Measurements from ENCODE around the gene JUNB.
"Not testable (repeated sequence)": the region's sequence is repeated elsewhere in the genome, so short reads cannot be mapped to it uniquely, and the experiment has no call there.

The JUNB gene

DNA sequence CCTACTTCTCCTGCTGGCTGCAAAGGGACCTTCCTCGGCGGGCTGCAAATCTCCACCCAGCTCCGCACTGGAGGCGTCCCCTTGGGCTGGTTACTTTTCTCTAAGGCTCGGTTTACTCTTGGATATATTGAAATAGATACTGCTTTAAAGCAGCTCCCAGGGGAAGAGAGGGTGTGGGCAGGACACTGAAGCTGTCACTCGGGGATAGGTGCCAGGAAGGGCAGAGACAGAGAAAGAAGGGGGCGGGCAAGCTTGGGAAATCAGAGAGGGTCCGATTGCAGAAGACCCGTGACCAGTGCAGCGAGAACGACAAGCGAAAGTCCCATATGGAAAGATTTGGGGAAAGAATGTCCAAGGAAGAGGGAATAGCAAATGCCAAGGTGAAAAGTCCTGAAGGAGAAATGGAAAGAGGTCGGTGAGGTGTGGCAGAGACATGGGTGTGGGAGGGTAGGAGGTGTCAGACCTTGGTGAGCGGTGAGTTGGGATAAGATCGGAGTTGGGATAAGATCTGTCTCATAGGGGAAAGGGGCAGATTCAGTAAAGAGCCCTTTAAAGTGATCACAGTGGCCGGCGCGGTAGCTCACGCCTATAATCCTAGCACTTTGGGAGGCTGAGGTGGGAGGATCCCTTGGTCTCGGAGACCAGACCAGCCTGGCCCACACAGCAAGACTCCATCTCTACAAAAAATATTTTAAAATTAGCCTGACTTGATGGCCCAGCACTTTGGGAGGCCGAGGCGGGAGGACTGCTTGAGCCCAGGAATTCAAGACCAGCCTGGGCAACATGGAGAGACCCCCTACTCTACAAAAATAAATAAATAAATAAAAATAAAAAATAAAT, 11.2 kb downstream of the JUNB start:
- DNase-seq (ENCODE audit: low read depth in 2 of 2, low spot score in 1 of 2): no peak

GRCh38 chr19:12804051-12804450, 12.8 kb downstream of the JUNB start:
- DNase-seq (ENCODE audit: low read depth in 2 of 2, low spot score in 1 of 2): no peak

DNA sequence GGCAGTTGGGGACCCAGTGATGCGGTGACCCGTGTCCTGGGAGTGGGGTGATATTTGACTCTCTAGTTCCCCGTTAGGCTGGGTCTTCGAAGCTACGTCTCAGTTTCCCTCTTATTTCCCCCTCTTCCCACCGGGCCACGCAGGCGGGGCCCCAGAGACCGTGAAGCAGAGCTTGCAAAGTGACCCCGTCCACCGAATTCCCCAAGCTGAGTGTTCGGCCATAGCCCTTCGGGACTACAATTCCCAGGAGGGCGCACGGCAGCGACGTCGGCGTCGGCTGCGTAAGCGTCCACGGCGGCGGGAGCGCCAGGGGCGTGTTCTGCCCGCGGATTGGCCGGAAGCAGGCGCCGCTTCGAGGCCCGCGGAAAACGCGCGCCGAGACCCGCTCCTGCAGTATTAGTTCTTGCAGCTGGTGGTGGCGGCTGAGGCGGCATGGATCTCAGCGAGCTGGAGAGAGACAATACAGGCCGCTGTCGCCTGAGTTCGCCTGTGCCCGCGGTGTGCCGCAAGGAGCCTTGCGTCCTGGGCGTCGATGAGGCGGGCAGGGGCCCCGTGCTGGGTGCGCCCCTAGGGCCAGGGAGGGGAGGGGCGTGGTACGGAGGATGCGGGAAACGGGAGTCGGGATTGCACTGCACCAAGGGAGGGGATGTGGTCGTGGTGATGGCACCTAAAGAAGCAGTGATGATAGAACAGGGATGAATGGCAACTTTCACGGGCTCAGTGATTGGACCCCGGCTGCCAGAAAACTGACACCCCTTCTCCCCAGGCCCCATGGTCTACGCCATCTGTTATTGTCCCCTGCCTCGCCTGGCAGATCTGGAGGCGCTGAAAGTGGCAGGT, 15.2 kb downstream of the JUNB start, which contains the start of gene RNASEH2A:
TSS of gene RNASEH2A (plus strand) at position 343 of the 840 bp plus-strand sequence. CDS start at position 433, 90 bp downstream.
- peak in 1 of 2 donors; percentile 73 for DNase-seq (ENCODE audit: low read depth in 2 of 2, low spot score in 1 of 2)

DNA sequence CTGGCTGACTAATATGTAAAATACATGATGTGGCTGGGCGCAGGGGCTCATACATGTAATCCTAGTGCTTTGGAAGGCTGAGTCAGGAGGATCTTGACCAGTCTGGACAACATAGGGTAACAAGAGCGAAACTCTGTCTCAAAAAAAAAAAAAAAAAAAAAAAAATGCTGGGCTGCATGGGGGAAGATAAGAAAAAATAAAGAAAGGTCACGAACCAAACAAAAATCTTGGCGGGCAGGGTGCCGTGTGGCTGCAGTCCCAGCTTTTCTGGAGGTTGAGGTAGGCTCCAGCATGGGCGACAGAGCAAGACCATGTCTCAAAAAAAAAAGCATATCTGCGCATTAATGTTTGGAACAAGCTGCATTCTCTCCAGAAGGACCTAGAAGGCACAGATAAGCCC, 23.8 kb downstream of the JUNB start:
- DNase-seq (ENCODE audit: low read depth in 2 of 2, low spot score in 1 of 2): no peak

GRCh38 chr19:12817188-12817587, 25.9 kb downstream of the JUNB start:
- not testable (repeated sequence) for DNase-seq (ENCODE audit: low read depth in 2 of 2, low spot score in 1 of 2)

DNA sequence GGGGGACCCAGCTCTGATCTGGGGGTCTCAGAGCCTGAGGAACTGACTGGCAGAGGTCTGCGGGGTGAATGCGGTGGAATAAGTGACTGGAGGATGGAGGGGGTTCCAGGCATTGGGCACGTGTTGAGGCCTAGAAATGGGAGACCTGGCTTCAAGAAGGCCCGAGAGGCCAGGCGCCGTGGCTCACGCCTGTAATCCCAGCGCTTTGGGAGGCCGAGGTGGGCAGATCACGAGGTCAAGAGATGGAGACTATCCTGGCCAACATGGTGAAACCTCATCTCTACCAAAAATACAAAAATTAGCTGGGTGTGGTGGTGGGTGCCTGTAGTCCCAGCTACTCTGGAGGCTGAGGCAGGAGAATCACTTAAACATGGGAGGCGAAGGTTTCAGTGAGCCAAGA, 26.5 kb downstream of the JUNB start:
- DNase-seq (ENCODE audit: low read depth in 2 of 2, low spot score in 1 of 2): not testable (repeated sequence)

DNA sequence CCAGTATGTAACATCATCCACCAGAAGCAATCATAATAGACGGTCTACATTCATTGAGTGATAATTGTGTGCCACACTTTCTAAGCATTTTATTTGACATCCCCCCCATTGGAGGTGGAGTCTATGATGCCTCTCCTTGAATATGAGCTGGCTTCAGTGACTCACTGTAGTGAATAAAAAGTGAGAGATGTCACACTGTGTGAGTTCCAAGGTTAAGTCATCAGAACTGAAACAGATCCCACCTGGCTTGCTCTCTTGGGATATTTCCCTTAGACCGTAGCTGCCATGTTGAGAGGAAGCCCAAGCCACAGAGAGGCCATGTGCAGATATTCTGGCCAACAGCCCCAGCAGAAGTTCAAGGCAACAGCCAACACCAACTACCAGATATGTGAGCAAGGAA, 30.5 kb downstream of the JUNB start:
- no peak for DNase-seq (ENCODE audit: low read depth in 2 of 2, low spot score in 1 of 2)

DNA sequence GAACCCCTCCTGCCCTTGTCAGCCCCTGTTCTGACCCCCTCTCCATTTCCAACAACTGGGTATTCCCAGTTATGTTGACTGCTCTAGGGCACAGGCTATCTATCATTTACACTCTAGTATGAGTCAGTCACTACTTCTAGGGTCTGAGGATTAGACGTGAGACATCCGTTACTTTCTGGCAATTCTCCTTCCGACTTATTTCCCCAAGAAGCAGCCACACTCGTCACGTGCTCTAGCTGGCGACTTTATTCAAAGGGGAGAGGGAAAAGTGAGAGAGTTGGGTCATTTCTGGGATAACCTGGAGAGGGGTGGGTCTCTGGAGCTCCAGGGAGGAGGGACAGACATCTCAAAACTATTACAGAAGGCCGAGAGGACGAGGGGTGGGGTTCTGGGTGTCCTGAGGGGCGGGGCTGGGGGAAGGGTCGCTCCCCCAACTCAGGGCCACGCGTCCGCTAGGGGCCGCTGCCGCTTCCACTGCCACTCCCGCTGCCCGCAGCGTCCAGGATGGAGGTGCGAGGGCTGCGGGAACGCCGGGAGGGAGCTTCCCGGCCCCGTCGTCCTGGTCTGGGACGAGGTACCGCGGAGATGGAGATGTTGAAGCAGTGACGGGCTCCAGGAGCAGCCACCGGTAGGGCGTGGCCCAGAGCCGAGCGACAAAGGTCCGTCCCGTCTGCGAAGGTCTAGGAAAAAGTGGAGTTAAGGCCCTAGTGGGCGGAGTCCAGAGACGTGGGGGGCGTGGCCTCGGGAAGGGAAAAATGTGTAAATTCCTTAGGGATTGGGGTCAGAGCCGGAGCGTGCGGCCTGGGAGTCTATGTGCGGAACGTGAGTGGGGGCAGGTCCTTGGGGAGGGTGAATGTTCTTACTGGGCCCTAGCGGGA, 34.2 kb downstream of the JUNB start:
- no peak for DNase-seq (ENCODE audit: low read depth in 2 of 2, low spot score in 1 of 2)

DNA sequence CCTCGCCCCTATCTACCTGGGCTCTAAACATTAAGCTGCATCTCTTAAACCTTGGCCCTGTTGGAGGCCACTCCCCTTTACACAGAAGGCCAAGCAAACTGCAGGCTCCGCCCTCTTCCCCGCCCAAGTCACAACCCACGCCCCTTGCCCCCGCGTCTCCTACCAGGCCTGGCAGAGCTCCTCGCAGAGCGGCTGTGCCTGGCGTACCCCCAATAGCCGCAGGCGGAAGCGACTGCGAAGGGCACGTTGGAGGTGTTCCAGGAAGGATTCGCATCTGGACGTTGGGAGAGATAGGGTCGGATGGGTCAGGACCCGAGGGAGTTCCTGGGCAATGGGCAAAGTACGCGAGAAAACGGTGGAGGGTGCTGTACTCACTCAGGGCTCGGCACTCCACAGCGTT, 37.2 kb downstream of the JUNB start:
- no peak for DNase-seq (ENCODE audit: low read depth in 2 of 2, low spot score in 1 of 2)

- no peak for DNase-seq (ENCODE audit: low read depth in 2 of 2, low spot score in 1 of 2)
These were observed 42.1 kb downstream of the JUNB start for GRCh38 chr19:12833418-12833737.

DNA sequence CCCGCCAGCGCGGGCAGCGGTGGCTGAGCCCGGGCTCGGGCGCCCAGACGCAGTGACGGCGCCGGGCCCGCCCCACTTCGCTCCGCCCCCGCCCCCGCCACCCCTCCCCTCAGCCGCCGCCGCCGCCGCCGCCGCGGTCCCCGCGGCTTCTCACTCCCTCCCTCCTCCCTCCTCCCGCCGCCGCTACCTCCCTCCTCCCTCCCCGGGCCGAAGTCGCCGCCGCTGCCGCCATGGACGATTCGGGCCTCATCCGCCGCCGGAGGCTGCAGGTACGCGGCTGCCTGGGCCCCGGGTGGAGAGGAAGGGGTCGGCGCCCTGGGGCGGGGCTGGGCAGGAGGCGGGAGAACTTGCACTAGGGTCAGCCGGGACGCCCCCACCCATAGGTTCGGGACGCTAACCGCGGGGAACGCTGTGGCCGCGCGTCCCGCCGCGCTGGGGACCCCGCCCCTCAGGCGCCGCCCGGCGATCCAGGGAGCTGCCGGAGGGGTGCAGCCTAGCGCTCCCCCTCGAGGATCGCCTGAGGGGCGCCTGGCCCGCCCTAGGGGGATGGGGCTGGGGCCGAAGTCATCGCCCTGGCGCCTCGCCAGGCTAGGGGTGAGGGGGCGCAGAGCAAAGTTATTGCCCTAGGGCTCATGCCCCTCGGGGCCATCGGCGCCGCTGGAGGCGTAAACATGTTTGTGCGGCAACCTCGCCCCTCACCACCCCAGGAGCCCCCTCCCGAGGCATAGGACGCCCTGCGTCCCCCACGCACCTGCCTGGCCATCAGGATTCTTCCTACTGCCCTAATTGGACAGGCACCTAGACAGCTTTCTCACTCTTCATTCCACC, 42.7 kb downstream of the JUNB start:
- no peak for DNase-seq (ENCODE audit: low read depth in 2 of 2, low spot score in 1 of 2)

DNA sequence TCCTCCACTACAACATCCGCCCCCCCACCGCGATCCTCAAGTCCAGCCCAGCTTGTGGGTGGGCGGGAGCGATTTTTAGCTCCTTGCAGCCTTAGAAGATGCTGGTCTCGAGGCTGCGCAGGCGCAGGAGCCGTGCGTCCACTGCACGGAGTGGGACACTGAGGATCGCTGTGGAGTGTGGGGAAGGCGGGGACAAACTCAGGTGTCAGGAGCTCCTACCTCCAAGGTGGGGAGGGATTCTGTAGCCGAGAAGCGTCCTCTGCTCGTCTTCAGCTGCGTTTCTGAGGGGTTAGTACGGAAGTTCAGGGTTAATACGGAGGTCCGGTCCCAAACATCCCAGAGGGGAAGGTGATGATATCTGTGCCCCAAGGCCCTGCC, 43.3 kb downstream of the JUNB start, which contains the start of gene RTBDN:
TSS of gene RTBDN (minus strand) at position 14 of the 378 bp plus-strand sequence. CDS start 4,600 bp downstream, outside the sequence.
- no peak for DNase-seq (ENCODE audit: low read depth in 2 of 2, low spot score in 1 of 2)

- no peak for DNase-seq (ENCODE audit: low read depth in 2 of 2, low spot score in 1 of 2)
These were observed 43.9 kb downstream of the JUNB start for GRCh38 chr19:12834976-12835757.

- DNase-seq (ENCODE audit: low read depth in 2 of 2, low spot score in 1 of 2): no peak
These were observed 45.2 kb downstream of the JUNB start for GRCh38 chr19:12836529-12836863.

DNA sequence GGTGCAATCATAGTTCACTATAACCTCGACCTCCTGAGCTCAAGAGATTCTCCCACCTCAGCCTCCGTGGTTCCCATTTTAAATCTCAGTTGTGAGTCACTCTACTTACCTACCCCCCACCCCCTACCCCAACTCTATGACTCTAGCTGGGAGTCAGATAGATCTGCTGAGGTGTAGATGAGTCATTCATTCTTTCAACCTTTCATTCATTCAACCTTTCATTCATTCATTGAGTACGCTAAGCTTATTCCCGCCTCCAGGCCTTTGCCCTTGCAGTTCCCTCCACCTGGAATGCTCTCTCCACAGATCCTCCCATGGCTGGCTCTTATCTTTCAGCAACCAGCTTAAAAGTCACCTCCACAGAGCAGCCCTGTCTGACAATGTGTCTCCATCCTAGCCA, 45.9 kb downstream of the JUNB start:
- no peak for DNase-seq (ENCODE audit: low read depth in 2 of 2, low spot score in 1 of 2)

GRCh38 chr19:12838182-12838885, 47.0 kb downstream of the JUNB start, which contains the start of gene MAST1:
TSS of gene MAST1 (plus strand) at chr19:12838515. CDS start at chr19:12838573, 58 bp downstream.
- DNase-seq (ENCODE audit: low read depth in 2 of 2, low spot score in 1 of 2): no peak

- DNase-seq (ENCODE audit: low read depth in 2 of 2, low spot score in 1 of 2): no peak
These were observed 47.8 kb downstream of the JUNB start for GRCh38 chr19:12838886-12839756.
